ENCODE results near the gene OSBPL3.

OSBPL3 gene

GRCh38 chr7:24752073-24752800 lies 227.7 kb downstream of the OSBPL3 start:
- no peak for DNase-seq

DNA sequence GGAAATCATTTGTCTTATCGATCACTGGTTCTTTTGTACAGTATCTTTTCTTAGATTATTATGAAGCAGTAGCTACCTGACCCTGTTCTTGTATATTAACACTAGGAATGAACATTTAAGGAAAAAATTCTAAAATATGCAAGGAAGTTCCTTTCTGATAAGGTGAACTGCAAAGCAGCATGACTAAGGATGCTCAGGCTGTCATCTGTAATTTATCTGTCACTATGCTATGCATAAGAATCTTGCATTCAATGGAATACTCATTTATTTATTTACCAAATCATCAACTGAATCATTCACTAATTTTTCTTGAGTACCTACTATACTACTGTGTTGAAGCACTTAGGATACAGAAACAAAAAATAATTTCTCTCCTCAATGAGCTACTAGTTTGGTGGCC lies 228.5 kb downstream of the OSBPL3 start:
- DNase-seq, result no peak

DNA sequence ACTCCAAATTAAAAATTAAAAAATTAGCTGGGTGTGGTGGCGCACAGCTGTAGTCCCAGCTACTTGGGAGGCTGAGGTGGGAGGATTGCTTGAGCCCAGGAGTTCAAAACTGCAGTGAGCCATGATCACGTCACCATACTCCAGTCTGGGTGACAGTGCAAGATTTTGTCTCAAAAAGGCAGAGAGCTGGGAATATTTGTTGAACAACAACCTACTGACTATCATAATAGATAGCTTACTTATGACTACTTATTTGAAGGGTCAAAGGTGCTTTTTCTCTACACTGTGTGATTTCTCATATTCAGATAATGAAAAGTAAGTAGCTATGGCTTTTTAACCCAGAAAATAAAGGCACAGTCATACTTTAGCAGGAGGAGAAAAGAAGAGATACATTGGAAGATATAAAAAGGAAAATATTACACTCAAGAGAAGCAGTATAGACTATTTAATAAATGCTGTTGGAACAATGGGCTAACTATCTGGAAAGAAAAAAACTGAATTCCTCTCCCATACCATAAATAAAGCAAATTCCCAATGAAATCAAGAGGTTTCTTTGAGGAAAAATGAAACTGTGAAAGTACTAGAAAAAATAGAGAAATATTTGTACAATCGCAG lies 229.4 kb downstream of the OSBPL3 start:
- no peak for DNase-seq

GRCh38 chr7:24748521-24748920 lies 231.5 kb downstream of the OSBPL3 start:
- no peak for DNase-seq

All from activated CD4-positive, alpha-beta T cell treated with anti-CD3 and anti-CD28 coated beads for 4 hours (primary cell).